HepG2 (cell line): ENCODE measurements around the gene UGT1A4. TPM values are rescaled to one million over a fixed set of nuclear protein-coding genes. Genes with fewer than 3 reads are reported as not detected.

Experiments used
- ATAC-seq: fragments of 200-7000 bp; cut with Tn5 transposase; 3 replicates; pipeline ENCODE4 v1.9.1; 2020; ENCODE audit warnings: mild to moderate bottlenecking, moderate library complexity
- BruUV-seq: library from RNA; stranded (reverse); fragments of 400-500 nt; replicated peaks from 2 replicates; lab custom pipeline; 2021; lab: Mats Ljungman, UMichigan
- CTCF ChIA-PET: fragments of 300-600 bp; formaldehyde crosslinking; extraction: SDS; loops from one replicate; lab custom pipeline; 2021; ENCODE audit warnings: low total read pairs, inconsistent platforms, low intra/inter-chr PET ratio; lab: Yijun Ruan, JAX
- POLR2A ChIA-PET: fragments of 350-600 bp; sonication (Branson Sonifier 250); formaldehyde crosslinking; loops from one replicate; lab custom pipeline; 2020; ENCODE audit warnings: antibody characterized with exemption, inconsistent platforms; lab: Yijun Ruan, JAX
- DNase-seq: peaks from one replicate; pipeline ENCODE4 v3.0.0-alpha.2; 2015; ENCODE audit warnings: low spot score
- FAIRE-seq: peaks from 3 replicates; lab custom pipeline; 2011; peaks lifted over from hg19 to GRCh38; lab: Jason Lieb, UNC
- H2AFZ ChIP-seq: one replicate; pipeline ENCODE4 v1.6.1; 2011; ENCODE audit warnings: low read length, inconsistent platforms
- H3K27ac ChIP-seq: fragments of 300-600 bp; 3 replicates; pipeline ENCODE4 v1.8.0; 2011; ENCODE audit warnings: mixed run types, mild to moderate bottlenecking, mixed read lengths, low read length, inconsistent platforms; ENCODE audit not compliant: insufficient read depth; ENCODE audit errors: extremely low read length
- H3K27me3 ChIP-seq, 2 experiments: fragments of 200-600 bp in 1 of 2; 2 replicates in 1 of 2; 3 replicates in 1 of 2; pipeline versions ENCODE4 v1.6.0 to v1.8.0; 2011; ENCODE audit warnings: low read length in 2 of 2, mild to moderate bottlenecking in 2 of 2, moderate library complexity in 2 of 2, inconsistent platforms in 1 of 2; ENCODE audit not compliant: insufficient read depth in 2 of 2, control insufficient read depth in 1 of 2
- H3K36me3 ChIP-seq, 2 experiments: fragments of 200-600 bp in 1 of 2; replicated peaks in 1 of 2; 2 replicates in 1 of 2; 3 replicates in 1 of 2; pipeline versions ENCODE4 v1.5.1 to v1.8.0; 2011; ENCODE audit warnings: low read length in 2 of 2, inconsistent platforms in 1 of 2; ENCODE audit not compliant: insufficient read depth in 2 of 2, control insufficient read depth in 1 of 2
- H3K4me1 ChIP-seq: 2 replicates; pipeline ENCODE4 v1.5.1; 2012; ENCODE audit warnings: low read length, inconsistent platforms; ENCODE audit not compliant: insufficient read depth
- H3K4me2 ChIP-seq: 2 replicates; pipeline ENCODE4 v1.6.0; 2011; ENCODE audit warnings: low read depth, low read length, inconsistent platforms
- H3K4me3 ChIP-seq, 3 experiments: fragments of 200-600 bp in 1 of 3; sonication (generic), shearing (Covaris generic) in 1 of 3; replicated peaks in 1 of 3; 2 replicates each; pipeline ENCODE4 v1.5.1; 2011 to 2016; ENCODE audit warnings: low read length in 3 of 3, inconsistent platforms in 2 of 3, low read depth in 2 of 3, mild to moderate bottlenecking in 2 of 3, control low read depth in 1 of 3, mixed read lengths in 1 of 3; ENCODE audit not compliant: insufficient read depth in 1 of 3
- H3K79me2 ChIP-seq: one replicate; pipeline ENCODE4 v1.6.1; 2011; ENCODE audit warnings: low read length, inconsistent platforms; ENCODE audit not compliant: insufficient read depth
- H3K9ac ChIP-seq: 2 replicates; pipeline ENCODE4 v1.6.0; 2011; ENCODE audit warnings: mild to moderate bottlenecking, low read depth, low read length, inconsistent platforms; ENCODE audit not compliant: insufficient read depth
- H3K9me3 ChIP-seq: 2 replicates; pipeline ENCODE4 v1.5.1; 2012; ENCODE audit warnings: mild to moderate bottlenecking, low read length
- H4K20me1 ChIP-seq: 2 replicates; pipeline ENCODE4 v1.6.0; 2011; ENCODE audit warnings: inconsistent platforms, mild to moderate bottlenecking, low read length, moderate library complexity; ENCODE audit not compliant: insufficient read depth
- ATF3 ChIP-seq: sonication (generic); formaldehyde crosslinking; IDR thresholded peaks from 2 replicates; pipeline ENCODE4 v1.4.0; 2020; ENCODE audit warnings: missing genetic modification reagents
- CENPX ChIP-seq: sonication (generic); formaldehyde crosslinking; IDR thresholded peaks from 2 replicates; pipeline ENCODE4 v1.9.0; 2021; ENCODE audit warnings: mild to moderate bottlenecking, missing genetic modification reagents, moderate library complexity
- CERS6 ChIP-seq: sonication (generic); formaldehyde crosslinking; IDR thresholded peaks from 2 replicates; pipeline ENCODE4 v1.5.0; 2020; ENCODE audit warnings: missing genetic modification reagents
- CREM ChIP-seq, 2 experiments: sonication (generic) in 1 of 2; formaldehyde crosslinking in 1 of 2; IDR thresholded peaks; 2 replicates each; pipeline versions ENCODE4 v1.4.0 to v1.6.1; 2016 to 2020; ENCODE audit warnings: antibody characterized with exemption in 1 of 2, mild to moderate bottlenecking in 1 of 2, missing genetic modification reagents in 1 of 2
- EP300 ChIP-seq, 3 experiments: sonication (generic) in 1 of 3; formaldehyde crosslinking in 1 of 3; IDR thresholded peaks; 2 replicates each; pipeline versions ENCODE4 v1.5.1 to v1.6.1; 2011 to 2020; ENCODE audit warnings: low read depth in 2 of 3, low read length in 2 of 3, borderline replicate concordance in 1 of 3, improper control_type of control experiment in 1 of 3, mild to moderate bottlenecking in 1 of 3, missing genetic modification reagents in 1 of 3, moderate library complexity in 1 of 3
- FOXP1 ChIP-seq, 2 experiments: fragments of 450-650 bp in 1 of 2; IDR thresholded peaks; 2 replicates each; pipeline ENCODE4 v1.6.1; 2017 to 2018; ENCODE audit warnings: antibody characterized with exemption in 1 of 2
- GATA4 ChIP-seq: sonication (generic); IDR thresholded peaks from 2 replicates; pipeline ENCODE4 v1.6.1; 2016; ENCODE audit warnings: antibody characterized with exemption, low read depth, borderline replicate concordance
- HNRNPL ChIP-seq: fragments of 200-400 bp; formaldehyde crosslinking; IDR thresholded peaks from 2 replicates; pipeline ENCODE4 v1.6.1; 2017; ENCODE audit warnings: mild to moderate bottlenecking, low read depth, low read length
- HOXA9 ChIP-seq: sonication (generic); formaldehyde crosslinking; IDR thresholded peaks from 2 replicates; pipeline ENCODE4 v1.8.1; 2022; ENCODE audit warnings: missing genetic modification reagents, mild to moderate bottlenecking, moderate library complexity, borderline replicate concordance
- MAFF ChIP-seq: IDR thresholded peaks from 2 replicates; pipeline ENCODE4 v1.6.1; 2011; ENCODE audit warnings: low read depth, low read length, improper control_type of control experiment
- NCOR1 ChIP-seq: fragments of 200-600 bp; sonication (generic); IDR thresholded peaks from 2 replicates; pipeline ENCODE4 v1.7.0; 2017; ENCODE audit warnings: antibody characterized with exemption, low read length, borderline replicate concordance
- NFE2 ChIP-seq: sonication (generic); formaldehyde crosslinking; IDR thresholded peaks from 2 replicates; pipeline ENCODE4 v1.4.0; 2020; ENCODE audit warnings: missing genetic modification reagents
- NFE2L2 ChIP-seq: fragments of 150-350 bp; IDR thresholded peaks from 2 replicates; pipeline ENCODE4 v1.6.1; 2014; ENCODE audit warnings: low read length
- PRPF4 ChIP-seq: fragments of 200-400 bp; formaldehyde crosslinking; IDR thresholded peaks from 2 replicates; pipeline ENCODE4 v1.6.1; 2016; ENCODE audit warnings: low read length, low read depth; ENCODE audit not compliant: poor library complexity, severe bottlenecking
- RXRA ChIP-seq: sonication (generic); formaldehyde crosslinking; IDR thresholded peaks from 2 replicates; pipeline ENCODE4 v1.5.1; 2020; ENCODE audit warnings: missing genetic modification reagents
- SKI ChIP-seq: fragments of 450-650 bp; IDR thresholded peaks from one replicate; pipeline ENCODE4 v1.6.1; 2018; ENCODE audit warnings: mild to moderate bottlenecking; ENCODE audit not compliant: partially characterized antibody
- SP2 ChIP-seq: sonication (generic); formaldehyde crosslinking; IDR thresholded peaks from 2 replicates; pipeline ENCODE4 v1.5.1; 2020; ENCODE audit warnings: mild to moderate bottlenecking, missing genetic modification reagents
- ZBTB37 ChIP-seq: sonication (generic); formaldehyde crosslinking; IDR thresholded peaks from 2 replicates; pipeline ENCODE4 v1.4.0; 2020; ENCODE audit warnings: mild to moderate bottlenecking, missing genetic modification reagents
- ZFP62 ChIP-seq: sonication (generic); formaldehyde crosslinking; IDR thresholded peaks from 2 replicates; pipeline ENCODE4 v1.4.0; 2020; ENCODE audit warnings: missing genetic modification reagents
- ZMYM2 ChIP-seq: sonication (generic); formaldehyde crosslinking; IDR thresholded peaks from 2 replicates; pipeline ENCODE4 v1.8.0; 2022; ENCODE audit warnings: mild to moderate bottlenecking, missing genetic modification reagents
- WGBS: methylation state at CpG from one replicate; pipeline ENCODE4 v1.1.6; 2017; ENCODE audit warnings: low lambda C conversion rate; 5-methylcytosine and 5-hydroxymethylcytosine counted together
- in situ Hi-C: cut with HindIII; loops from 2 replicates; pipeline ENCODE4 v1.10.0; 2017; ENCODE audit warnings: low pct_unique_long_range_greater_than_20kb; ENCODE audit not compliant: extremely low pct_ligation_motif_present
- intact Hi-C: fragments of 100-400 bp; cut with micrococcal nuclease; formaldehyde crosslinking; loops from one replicate; pipeline ENCODE4 v1.10.0; 2022; ENCODE audit not compliant: unreplicated experiment
- polyA plus RNA-seq, 8 experiments: library from polyadenylated mRNA; depleted of rRNA in 3 of 8; stranded (reverse) in 7 of 8; unstranded in 1 of 8; fragments of >200 nt; fragmentation: Illumina TruSeq in 4 of 8; extraction: Trizol in 4 of 8; gene quantifications; 2 replicates each; pipeline versions ENCODE4 v1.2.1 to v1.2.3, GENCODE V29; 2011 to 2016; ENCODE audit warnings: low read depth in 4 of 8, missing spikeins in 1 of 8, mixed read lengths in 1 of 8; ENCODE audit not compliant: insufficient read depth in 1 of 8
- total RNA-seq, 5 experiments: library from RNA; depleted of rRNA; stranded (reverse); fragments of >200 nt; fragmentation: Illumina TruSeq; extraction: Trizol; gene quantifications; 2 replicates each; pipeline ENCODE4 v1.2.3, GENCODE V29; 2016; ENCODE audit warnings: low read depth in 1 of 5

UGT1A4 gene
- total and polyA plus RNA-seq, 2 of the 13 experiments (the other 11 are each of a cell fraction or from before 2014, with no cell fraction given), result not detected

- H3K9me3 ChIP-seq, result no peaks in the 10 kb centered on the region
- H3K9ac ChIP-seq, result no peak overlapping the region
- H3K27me3 ChIP-seq, result no peaks in the 10 kb centered on the region
- BruUV-seq, result no TSS peak
- H4K20me1 ChIP-seq, result no peaks in the 10 kb centered on the region
- 21% methylated on average over 1 of the region's 1 CpG for WGBS
- no peak overlapping the region for H3K4me2 ChIP-seq
- TF ChIP-seq ZFP62 (CRISPR knock-in tag) (no peak), PRPF4 (no peak), EP300 (IDR thresholded peaks at IDR 0.05; ENCODE audit: low read depth in 2 of 2, low read length in 2 of 2) (peak in 1 of 2 experiments; percentile 59; a peak in 1 of 4 replicates), EP300 (CRISPR knock-in tag; IDR thresholded peaks at IDR 0.05; ENCODE audit: borderline replicate concordance) (peak; percentile 74), MAFF (peak; percentile 21; the same call in 1 of the 2 replicates), ZMYM2 (CRISPR knock-in tag) (no peak), NFE2L2 (peak; percentile 88), HOXA9 (CRISPR knock-in tag) (no peak), FOXP1 (IDR thresholded peaks at IDR 0.05) (no peak), FOXP1 (CRISPR knock-in tag; IDR thresholded peaks at IDR 0.05) (no peak), ATF3 (no peak), CENPX (CRISPR knock-in tag) (no peak), CERS6 (CRISPR knock-in tag) (no peak), SKI (no peak), RXRA (peak; percentile 63; the same call in 1 of the 2 replicates), CREM (IDR thresholded peaks at IDR 0.05) (peak; percentile 30; the same call in 1 of the 2 replicates), CREM (CRISPR knock-in tag; IDR thresholded peaks at IDR 0.05) (no peak), NFE2 (CRISPR knock-in tag) (no peak; the same call in 1 of the 2 replicates), SP2 (no peak), NCOR1 (no peak), HNRNPL (no peak), GATA4 (peak; percentile 27; the same call in 1 of the 2 replicates), ZBTB37 (CRISPR knock-in tag) (no peak)
- H3K79me2 ChIP-seq, result no peaks in the 10 kb centered on the region
- CTCF ChIA-PET, result no interaction called here
- H2AFZ ChIP-seq, result no peak overlapping the region
- no peaks in the 10 kb centered on the region for H3K36me3 ChIP-seq
- in situ Hi-C loops, result no loop called here
- intact Hi-C loops, result no loop called here
- peak overlapping the region; percentile 12 for H3K27ac ChIP-seq
- H3K4me1 ChIP-seq, result peaks cover under 1% of the 10 kb centered on the region; the same call in 1 of the 2 replicates
- DNase-seq, result peak; percentile 56
- no peak overlapping the region for H3K4me3 ChIP-seq
- POLR2A ChIA-PET, result no interaction called here
- ATAC-seq, result no peak
- FAIRE-seq, result no peak
Observed at GRCh38 chr2:233700028-233700635, 18.4 kb upstream of the UGT1A4 start.
